ENCODE results near the gene FBXL19.

FBXL19 gene

GRCh38 chr16:30903596-30903995 lies 19.8 kb upstream of the FBXL19 start:
- Histone ChIP-seq H2AFZ (ENCODE audit: low read depth, low read length, severe bottlenecking) (peak overlapping the region; percentile 86), H3K9me3 (ENCODE audit: insufficient read depth, low read length) (no peaks in the 10 kb centered on the region), H3K27ac (ENCODE audit: low read depth, low read length) (no peak overlapping the region), H3K9ac (ENCODE audit: low read length) (no peak overlapping the region), H4K20me1 (ENCODE audit: low read depth, low read length) (no peaks in the 10 kb centered on the region), H3K27me3 (ENCODE audit: low read length) (no peaks in the 10 kb centered on the region), H3F3A (ENCODE audit: insufficient read depth) (peaks cover 7% of the 10 kb centered on the region; the same call in 1 of the 2 replicates), H3K4me2 (ENCODE audit: low read depth, low read length, poor library complexity, severe bottlenecking) (no peak overlapping the region), H3K79me2 (ENCODE audit: insufficient read depth, low read length) (no peaks in the 10 kb centered on the region), H3K9me2 (replicated peaks; ENCODE audit: insufficient read depth, low read length) (no peaks in the 10 kb centered on the region), H3K36me3 (ENCODE audit: low read length) (no peaks in the 10 kb centered on the region), H3K4me3 (ENCODE audit: insufficient read depth, low read length, poor library complexity, severe bottlenecking) (no peak overlapping the region)
- TF ChIP-seq CTCF (IDR thresholded peaks at IDR 0.05; ENCODE audit: insufficient read depth, low read length, poor library complexity, severe bottlenecking) = no peak
- TF ChIP-seq EZH2phosphoT487 (conservative IDR thresholded peaks at IDR 0.05; ENCODE audit: low read length) = no peak

- peak overlapping the region; percentile 86 for H2AFZ ChIP-seq (ENCODE audit: low read depth, low read length, severe bottlenecking)
- no peaks in the 10 kb centered on the region for H3K36me3 ChIP-seq (ENCODE audit: low read length)
- H3K9ac ChIP-seq (ENCODE audit: low read length) = no peak overlapping the region
- TF ChIP-seq CTCF (IDR thresholded peaks at IDR 0.05; ENCODE audit: insufficient read depth, low read length, poor library complexity, severe bottlenecking) = no peak
- TF ChIP-seq EZH2phosphoT487 (conservative IDR thresholded peaks at IDR 0.05; ENCODE audit: low read length) = no peak
- no peak overlapping the region for H3K4me3 ChIP-seq (ENCODE audit: insufficient read depth, low read length, poor library complexity, severe bottlenecking)
- peaks cover 7% of the 10 kb centered on the region; the same call in 1 of the 2 replicates for H3F3A ChIP-seq (ENCODE audit: insufficient read depth)
- H3K4me2 ChIP-seq (ENCODE audit: low read depth, low read length, poor library complexity, severe bottlenecking) = no peak overlapping the region
- H3K9me3 ChIP-seq (ENCODE audit: insufficient read depth, low read length) = no peaks in the 10 kb centered on the region
- H3K27me3 ChIP-seq (ENCODE audit: low read length) = no peaks in the 10 kb centered on the region
- H3K79me2 ChIP-seq (ENCODE audit: insufficient read depth, low read length) = no peaks in the 10 kb centered on the region
- H3K27ac ChIP-seq (ENCODE audit: low read depth, low read length) = no peak overlapping the region
- no peaks in the 10 kb centered on the region for H4K20me1 ChIP-seq (ENCODE audit: low read depth, low read length)
- no peaks in the 10 kb centered on the region for H3K9me2 ChIP-seq (replicated peaks; ENCODE audit: insufficient read depth, low read length)
These were observed 19.1 kb upstream of the FBXL19 start for GRCh38 chr16:30904114-30904780.

GRCh38 chr16:30907064-30907463 lies 16.3 kb upstream of the FBXL19 start:
- Histone ChIP-seq H3K9ac (ENCODE audit: low read length) (no peak overlapping the region), H3K9me2 (replicated peaks; ENCODE audit: insufficient read depth, low read length) (no peaks in the 10 kb centered on the region), H4K20me1 (ENCODE audit: low read depth, low read length) (no peaks in the 10 kb centered on the region), H3K27ac (ENCODE audit: low read depth, low read length) (no peak overlapping the region), H3K27me3 (ENCODE audit: low read length) (no peaks in the 10 kb centered on the region), H3K4me3 (ENCODE audit: insufficient read depth, low read length, poor library complexity, severe bottlenecking) (no peak overlapping the region), H3F3A (ENCODE audit: insufficient read depth) (peaks cover 7% of the 10 kb centered on the region; the same call in 1 of the 2 replicates), H3K4me2 (ENCODE audit: low read depth, low read length, poor library complexity, severe bottlenecking) (no peak overlapping the region), H2AFZ (ENCODE audit: low read depth, low read length, severe bottlenecking) (no peak overlapping the region), H3K79me2 (ENCODE audit: insufficient read depth, low read length) (no peaks in the 10 kb centered on the region), H3K9me3 (ENCODE audit: insufficient read depth, low read length) (no peaks in the 10 kb centered on the region), H3K36me3 (ENCODE audit: low read length) (no peaks in the 10 kb centered on the region)
- TF ChIP-seq CTCF (IDR thresholded peaks at IDR 0.05; ENCODE audit: insufficient read depth, low read length, poor library complexity, severe bottlenecking) = no peak

Data from SU-DHL-6 (cell line).